K562 (cell line): ENCODE results near the gene NLGN3. TPM values are rescaled to one million over a fixed set of nuclear protein-coding genes. Genes with fewer than 3 reads are reported as not detected.

Source experiments
- ARNT ChIP-seq, 2 experiments: fragments of 450-650 bp; IDR thresholded peaks; 2 replicates each; pipeline ENCODE4 v1.6.1; 2016; ENCODE audit warnings: mild to moderate bottlenecking in 1 of 2
- ATF4 ChIP-seq: fragments of 450-650 bp; formaldehyde crosslinking; IDR thresholded peaks from 2 replicates; pipeline ENCODE4 v1.4.0; 2022; ENCODE audit warnings: mild to moderate bottlenecking, moderate library complexity
- CHD1 ChIP-seq: fragments of 200-600 bp; sonication (generic); IDR thresholded peaks from one replicate; pipeline ENCODE4 v1.6.1; 2012; ENCODE audit warnings: mild to moderate bottlenecking, moderate library complexity, low read length, inconsistent platforms
- COPS2 ChIP-seq: fragments of 450-650 bp; conservative IDR thresholded peaks from 2 replicates; pipeline ENCODE4 v1.6.1; 2016; ENCODE audit warnings: mild to moderate bottlenecking, moderate library complexity
- CREB3L1 ChIP-seq: fragments of 450-650 bp; IDR thresholded peaks from 2 replicates; pipeline ENCODE4 v1.6.1; 2014; ENCODE audit warnings: low read depth, mild to moderate bottlenecking, moderate library complexity, borderline replicate concordance
- ELF1 ChIP-seq: fragments of 200-800 bp; sonication (Bioruptor generic); IDR thresholded peaks from 2 replicates; pipeline ENCODE4 v1.6.1; 2016; ENCODE audit warnings: missing genetic modification characterization, missing compliant biosample characterization
- FOXA1 ChIP-seq: fragments of 450-650 bp; IDR thresholded peaks from 2 replicates; pipeline ENCODE4 v1.6.1; 2016; ENCODE audit warnings: mild to moderate bottlenecking, borderline replicate concordance
- FOXK2 ChIP-seq, 2 experiments: fragments of 450-650 bp; IDR thresholded peaks in 1 of 2; conservative IDR thresholded peaks in 1 of 2; 2 replicates each; pipeline ENCODE4 v1.6.1; 2016; ENCODE audit warnings: low read depth in 2 of 2, mild to moderate bottlenecking in 1 of 2
- KDM5B ChIP-seq: fragments of 200-600 bp; sonication (generic); IDR thresholded peaks from 2 replicates; pipeline ENCODE4 v1.6.1; 2012; ENCODE audit warnings: low read depth, mild to moderate bottlenecking, moderate library complexity, low read length, control low read depth, inconsistent platforms; ENCODE audit not compliant: insufficient replicate concordance
- MGA ChIP-seq: fragments of 450-650 bp; IDR thresholded peaks from 2 replicates; pipeline ENCODE4 v1.6.1; 2016; ENCODE audit warnings: mild to moderate bottlenecking, moderate library complexity
- POLR2AphosphoS5 ChIP-seq: IDR thresholded peaks from 2 replicates; pipeline ENCODE4 v1.6.1; 2011; ENCODE audit warnings: mild to moderate bottlenecking, low read depth, low read length, moderate library complexity; ENCODE audit not compliant: control insufficient read depth, insufficient read depth
- RHOXF2B ChIP-seq: fragments of 250-450 bp; sonication (Bioruptor Pico); conservative IDR thresholded peaks from 2 replicates; pipeline ENCODE4 v1.5.1; 2021
- RUNX1 ChIP-seq: sonication (generic); IDR thresholded peaks from 2 replicates; pipeline ENCODE4 v1.6.1; 2016; ENCODE audit warnings: antibody characterized with exemption, low read depth
- ZNF3 ChIP-seq: fragments of 250-450 bp; sonication (Bioruptor Pico); IDR thresholded peaks from 2 replicates; pipeline ENCODE4 v1.5.0; 2021; ENCODE audit warnings: mild to moderate bottlenecking, moderate library complexity
- polyA plus RNA-seq, 8 experiments: library from polyadenylated mRNA; depleted of rRNA in 4 of 8; stranded (reverse) in 5 of 8; unstranded in 3 of 8; fragments of >200 nt; fragmentation: Nextera tagmentation in 2 of 8; fragmentation: Illumina TruSeq in 1 of 8; extraction: Ambion mirVana in 2 of 8; extraction: Trizol in 1 of 8; gene quantifications; 2 replicates each; pipeline versions ENCODE4 v1.2.1 to v1.2.3, GENCODE V29; 2011 to 2014; ENCODE audit warnings: inconsistent platforms in 1 of 8, missing spikeins in 1 of 8
- total RNA-seq, 7 experiments: library from RNA; depleted of rRNA in 6 of 7; stranded (reverse); fragments of >200 nt in 6 of 7; fragmentation: Illumina TruSeq in 2 of 7; extraction: Trizol in 2 of 7; gene quantifications; 2 replicates each; pipeline versions ENCODE4 v1.2.1 to v1.2.3, GENCODE V29; 2011 to 2021; ENCODE audit warnings: low replicate concordance in 1 of 7

The NLGN3 gene
- total and polyA plus RNA-seq, 9 of the 15 experiments (the other 6 are each of a cell fraction or from before 2014, with no cell fraction given): 0.03 to 0.86 (median 0.25) TPM

GRCh38 chrX:71095555-71095980 is 49.1 kb upstream of the NLGN3 start, which contains the start of gene FOXO4 (continued):
- peak; percentile 61 for TF ChIP-seq MGA
- TF ChIP-seq FOXK2 (conservative IDR thresholded peaks at IDR 0.05 in 1 of 2, IDR thresholded peaks at IDR 0.05 in 1 of 2; ENCODE audit: low read depth in 2 of 2): peak; percentile 57 to 65; a peak in 3 of 4 replicates
- TF ChIP-seq POLR2AphosphoS5: no peak
- TF ChIP-seq CHD1: no peak
- TF ChIP-seq ARNT (IDR thresholded peaks at IDR 0.05): 0 out of 4 replicates have a peak, but pooled peaks of 1 of the 2 experiments have one; percentile 19
- no peak for TF ChIP-seq FOXA1
- no peak for TF ChIP-seq COPS2
- peak; percentile 55; the same call in 1 of the 2 replicates for TF ChIP-seq CREB3L1
- TF ChIP-seq ATF4 (CRISPR knock-in tag): no peak
- no peak for TF ChIP-seq ELF1
- no peak for TF ChIP-seq ZNF3
- peak; percentile 42 for TF ChIP-seq KDM5B
- no peak for TF ChIP-seq RHOXF2B
- no peak for TF ChIP-seq RUNX1
